Stimulated activated CD4-positive, alpha-beta T cell treated with anti-CD3 and anti-CD28 coated beads, TNF-alpha, amount 100 ng/mL, for 24 hours (primary cell): ENCODE data around the gene PPP1R9B.

ENCODE experiments used
- DNase-seq, 3 experiments: peaks; one replicate each; pipeline ENCODE4 v3.0.0-alpha.2; 2020; ENCODE audit warnings: low read depth in 3 of 3

PPP1R9B gene

GRCh38 chr17:50141745-50142110 is 8.7 kb downstream of the PPP1R9B start:
- DNase-seq = no peak

GRCh38 chr17:50141026-50141744 is 9.3 kb downstream of the PPP1R9B start:
- DNase-seq = no peak

- DNase-seq = peak; percentile 57 to 80 (median 62)
Measured at GRCh38 chr17:50139950-50140885, 10.3 kb downstream of the PPP1R9B start.

- no peak for DNase-seq
Measured at GRCh38 chr17:50139185-50139783, 11.2 kb downstream of the PPP1R9B start.

- no peak for DNase-seq
Measured at GRCh38 chr17:50137042-50137441, 13.4 kb downstream of the PPP1R9B start.

- no peak for DNase-seq
Measured at GRCh38 chr17:50136096-50136687, 14.3 kb downstream of the PPP1R9B start.

GRCh38 chr17:50135316-50136095 is 15.0 kb downstream of the PPP1R9B start:
- no peak for DNase-seq

GRCh38 chr17:50134206-50135110 is 16.0 kb downstream of the PPP1R9B start:
- no peak for DNase-seq

- DNase-seq = no peak
Measured at GRCh38 chr17:50133769-50134099, 16.7 kb downstream of the PPP1R9B start.

GRCh38 chr17:50133028-50133768 is 17.3 kb downstream of the PPP1R9B start:
- no peak for DNase-seq

- no peak for DNase-seq
Measured at GRCh38 chr17:50132104-50132794, 18.2 kb downstream of the PPP1R9B start.

GRCh38 chr17:50130559-50131305 is 19.7 kb downstream of the PPP1R9B start:
- no peak for DNase-seq

GRCh38 chr17:50129728-50130558 is 20.5 kb downstream of the PPP1R9B start, which contains the start of gene SAMD14:
TSS of gene SAMD14 (minus strand) at chr17:50130160. CDS start at chr17:50124959, 5,201 bp downstream.
- DNase-seq = no peak

GRCh38 chr17:50129353-50129727 is 21.1 kb downstream of the PPP1R9B start:
- no peak for DNase-seq

- DNase-seq = no peak
Measured at GRCh38 chr17:50128441-50129352, 21.8 kb downstream of the PPP1R9B start.

- no peak for DNase-seq
Measured at GRCh38 chr17:50127697-50128361, 22.6 kb downstream of the PPP1R9B start.
